ENCODE results near the gene RTP1.

DNA sequence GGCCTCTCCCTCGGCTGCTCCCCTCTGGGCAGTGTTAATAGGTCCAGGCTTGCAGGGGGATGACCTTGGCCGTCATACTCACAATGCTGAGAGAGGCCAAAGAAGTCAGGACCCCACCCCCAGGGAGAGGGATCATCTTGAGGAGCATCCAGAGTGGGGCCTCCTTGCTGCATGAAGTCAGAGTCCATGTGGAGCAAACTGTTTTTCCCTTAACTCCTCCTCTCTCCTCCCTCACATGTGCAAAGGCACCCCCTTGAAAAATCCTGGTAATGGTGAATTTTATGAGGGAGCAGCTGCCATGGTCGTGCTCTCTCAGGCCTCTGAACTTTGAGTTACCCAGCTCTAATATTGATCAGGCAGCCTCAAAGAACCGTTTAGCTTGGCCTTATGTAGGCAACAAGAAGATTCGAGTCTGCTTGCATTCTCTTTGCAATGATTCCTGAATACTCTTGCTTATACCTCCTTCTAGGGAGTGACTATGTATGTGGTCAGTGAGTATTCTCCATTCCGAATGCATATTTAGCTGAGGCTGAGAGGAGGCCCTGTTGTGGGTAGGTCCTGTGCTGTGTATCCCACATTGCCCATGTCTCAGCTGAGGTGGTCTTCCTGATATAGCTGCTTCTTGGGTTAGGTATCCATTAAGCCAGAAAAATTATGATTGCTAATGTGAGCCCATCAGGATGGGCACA is 34.9 kb upstream of the RTP1 start:
- TF ChIP-seq, protein P1, sequence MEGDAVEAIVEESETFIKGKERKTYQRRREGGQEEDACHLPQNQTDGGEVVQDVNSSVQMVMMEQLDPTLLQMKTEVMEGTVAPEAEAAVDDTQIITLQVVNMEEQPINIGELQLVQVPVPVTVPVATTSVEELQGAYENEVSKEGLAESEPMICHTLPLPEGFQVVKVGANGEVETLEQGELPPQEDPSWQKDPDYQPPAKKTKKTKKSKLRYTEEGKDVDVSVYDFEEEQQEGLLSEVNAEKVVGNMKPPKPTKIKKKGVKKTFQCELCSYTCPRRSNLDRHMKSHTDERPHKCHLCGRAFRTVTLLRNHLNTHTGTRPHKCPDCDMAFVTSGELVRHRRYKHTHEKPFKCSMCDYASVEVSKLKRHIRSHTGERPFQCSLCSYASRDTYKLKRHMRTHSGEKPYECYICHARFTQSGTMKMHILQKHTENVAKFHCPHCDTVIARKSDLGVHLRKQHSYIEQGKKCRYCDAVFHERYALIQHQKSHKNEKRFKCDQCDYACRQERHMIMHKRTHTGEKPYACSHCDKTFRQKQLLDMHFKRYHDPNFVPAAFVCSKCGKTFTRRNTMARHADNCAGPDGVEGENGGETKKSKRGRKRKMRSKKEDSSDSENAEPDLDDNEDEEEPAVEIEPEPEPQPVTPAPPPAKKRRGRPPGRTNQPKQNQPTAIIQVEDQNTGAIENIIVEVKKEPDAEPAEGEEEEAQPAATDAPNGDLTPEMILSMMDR (IDR thresholded peaks at IDR 0.05) = no peak
- TF ChIP-seq POLR2AphosphoS5 (IDR thresholded peaks at IDR 0.05) (no peak), EP300 (IDR thresholded peaks at IDR 0.05) (no peak)
